ENCODE results near the gene CUX1. TPM values are rescaled to one million over a fixed set of nuclear protein-coding genes. Genes with fewer than 3 reads are reported as not detected.

The CUX1 gene
- total RNA-seq, 1 experiment from 2014 or later = 54.8 TPM

DNA sequence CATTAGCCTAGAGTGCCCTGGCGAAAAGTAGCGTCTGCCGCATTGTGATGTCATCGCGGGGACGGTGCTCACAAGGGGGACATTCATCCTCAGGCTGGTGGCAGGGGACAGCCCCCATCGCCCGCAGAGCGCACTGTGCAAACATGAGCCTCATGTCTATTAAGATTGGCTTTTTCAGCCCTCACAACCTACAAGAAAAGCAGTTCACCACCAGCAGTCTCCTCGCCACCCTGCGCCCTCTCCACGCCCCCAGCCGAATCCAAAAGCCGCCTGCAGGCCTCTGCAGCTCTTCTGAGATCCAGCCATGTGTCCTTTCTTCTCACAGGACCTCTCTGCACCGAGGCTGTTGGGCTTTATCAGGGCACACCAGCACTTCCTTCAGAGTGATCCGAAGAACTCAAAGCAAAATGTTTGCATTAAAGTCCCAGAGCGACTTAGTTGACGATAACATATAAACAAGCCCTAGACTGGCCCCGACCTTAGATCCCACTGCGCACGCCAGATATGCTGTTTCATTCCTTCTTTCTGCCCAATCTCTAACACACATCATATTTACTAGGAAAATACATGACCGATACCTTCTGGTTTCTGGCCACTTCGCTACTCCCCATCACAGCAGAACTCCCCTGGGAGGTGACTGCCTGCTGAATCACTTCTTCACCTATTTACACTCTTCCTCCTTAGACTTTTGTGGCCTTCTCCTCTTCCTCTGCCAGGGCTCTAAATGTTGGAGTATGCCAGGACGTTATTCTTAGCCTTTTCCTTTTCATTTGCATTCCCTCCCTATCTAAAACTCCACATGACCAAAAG, 263.2 kb downstream of the CUX1 start:
- no peak for DNase-seq
- Mint-ChIP-seq H3K36me3 (ENCODE audit: insufficient read depth, unreplicated experiment) (no peaks in the 10 kb centered on the region), H3K27me3 (ENCODE audit: unreplicated experiment) (no peaks in the 10 kb centered on the region), H3K4me3 (ENCODE audit: low read depth, unreplicated experiment) (no peak overlapping the region), H3K9me3 (ENCODE audit: low read depth, unreplicated experiment) (no peaks in the 10 kb centered on the region), H3K4me1 (ENCODE audit: low read depth, unreplicated experiment) (no peaks in the 10 kb centered on the region), H3K27ac (ENCODE audit: unreplicated experiment) (no peak overlapping the region)
- BruUV-seq (replicated peaks) = no TSS peak
- intact Hi-C loops (cut with micrococcal nuclease; ENCODE audit: unreplicated experiment) = no loop called here
- TF ChIP-seq, protein P1, sequence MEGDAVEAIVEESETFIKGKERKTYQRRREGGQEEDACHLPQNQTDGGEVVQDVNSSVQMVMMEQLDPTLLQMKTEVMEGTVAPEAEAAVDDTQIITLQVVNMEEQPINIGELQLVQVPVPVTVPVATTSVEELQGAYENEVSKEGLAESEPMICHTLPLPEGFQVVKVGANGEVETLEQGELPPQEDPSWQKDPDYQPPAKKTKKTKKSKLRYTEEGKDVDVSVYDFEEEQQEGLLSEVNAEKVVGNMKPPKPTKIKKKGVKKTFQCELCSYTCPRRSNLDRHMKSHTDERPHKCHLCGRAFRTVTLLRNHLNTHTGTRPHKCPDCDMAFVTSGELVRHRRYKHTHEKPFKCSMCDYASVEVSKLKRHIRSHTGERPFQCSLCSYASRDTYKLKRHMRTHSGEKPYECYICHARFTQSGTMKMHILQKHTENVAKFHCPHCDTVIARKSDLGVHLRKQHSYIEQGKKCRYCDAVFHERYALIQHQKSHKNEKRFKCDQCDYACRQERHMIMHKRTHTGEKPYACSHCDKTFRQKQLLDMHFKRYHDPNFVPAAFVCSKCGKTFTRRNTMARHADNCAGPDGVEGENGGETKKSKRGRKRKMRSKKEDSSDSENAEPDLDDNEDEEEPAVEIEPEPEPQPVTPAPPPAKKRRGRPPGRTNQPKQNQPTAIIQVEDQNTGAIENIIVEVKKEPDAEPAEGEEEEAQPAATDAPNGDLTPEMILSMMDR (IDR thresholded peaks at IDR 0.05; ENCODE audit: unreplicated experiment) = no peak
- CTCF ChIA-PET = no interaction called here

DNA sequence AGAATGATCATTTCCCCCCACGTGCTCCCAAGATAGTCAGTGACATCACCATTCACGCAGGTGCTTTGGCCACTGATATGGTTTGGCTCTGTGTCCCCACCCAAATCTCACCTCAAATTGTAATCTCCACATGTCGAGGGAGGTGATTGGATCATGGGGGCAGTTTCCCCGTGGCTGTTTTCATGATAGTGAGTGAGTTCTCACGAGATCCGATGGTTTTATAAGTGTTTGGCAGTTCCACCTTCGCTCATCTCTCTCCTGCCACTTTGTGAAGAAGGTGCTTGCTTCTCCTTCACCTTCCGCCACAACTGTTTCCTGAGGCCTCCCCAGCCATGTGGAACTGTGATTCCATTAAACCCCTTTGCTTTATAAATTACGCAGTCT, 263.8 kb downstream of the CUX1 start:
- Mint-ChIP-seq H3K9me3 (ENCODE audit: low read depth, unreplicated experiment) (peaks cover 2% of the 10 kb centered on the region), H3K4me3 (ENCODE audit: low read depth, unreplicated experiment) (no peak overlapping the region)

DNA sequence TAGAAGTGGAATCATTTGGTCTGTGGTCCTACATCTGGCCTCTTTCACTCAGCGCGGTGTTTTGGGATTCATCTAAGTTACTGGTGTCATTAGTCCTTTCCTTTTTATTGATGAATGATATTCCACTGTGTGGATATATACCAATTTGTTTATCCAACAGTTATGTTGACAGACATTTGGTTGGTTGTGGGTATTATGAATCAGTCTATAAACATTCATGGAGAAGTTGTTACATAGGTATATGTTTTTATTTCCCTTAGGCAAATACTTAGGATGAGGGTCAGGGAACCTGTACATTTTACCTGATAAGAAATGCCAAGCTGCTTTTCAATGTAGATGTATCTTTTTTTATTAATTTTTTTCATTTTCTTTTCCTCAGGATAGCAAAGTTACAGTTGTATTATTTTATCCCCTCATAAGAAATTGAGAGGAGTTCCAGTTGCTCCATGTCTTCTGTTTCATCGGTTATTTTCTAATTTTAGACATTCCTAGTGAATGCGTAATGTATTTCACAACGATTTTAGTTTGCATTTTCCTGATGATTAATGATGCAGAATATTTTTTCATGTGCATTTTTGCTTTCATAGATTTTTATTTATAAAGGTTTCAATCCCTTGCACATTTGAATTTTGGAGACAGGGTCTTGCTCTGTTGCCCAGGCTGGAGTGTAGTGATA, 265.4 kb downstream of the CUX1 start:
- Mint-ChIP-seq H3K27me3 (ENCODE audit: unreplicated experiment) (no peaks in the 10 kb centered on the region), H3K4me3 (ENCODE audit: low read depth, unreplicated experiment) (no peak overlapping the region), H3K36me3 (ENCODE audit: insufficient read depth, unreplicated experiment) (no peaks in the 10 kb centered on the region), H3K27ac (ENCODE audit: unreplicated experiment) (no peak overlapping the region), H3K4me1 (ENCODE audit: low read depth, unreplicated experiment) (no peaks in the 10 kb centered on the region), H3K9me3 (ENCODE audit: low read depth, unreplicated experiment) (peaks cover 3% of the 10 kb centered on the region)
- BruUV-seq (replicated peaks) = no TSS peak
- DNase-seq = no peak
- TF ChIP-seq, protein P1 (IDR thresholded peaks at IDR 0.05; ENCODE audit: unreplicated experiment) = no peak
- intact Hi-C loops (cut with micrococcal nuclease; ENCODE audit: unreplicated experiment) = no loop called here
- CTCF ChIA-PET = no interaction called here

More for the DNA sequence above, 263.8 kb downstream of the CUX1 start:
- TF ChIP-seq, protein P1 (IDR thresholded peaks at IDR 0.05; ENCODE audit: unreplicated experiment) = no peak
- Mint-ChIP-seq H3K4me1 (ENCODE audit: low read depth, unreplicated experiment) (no peaks in the 10 kb centered on the region), H3K27ac (ENCODE audit: unreplicated experiment) (no peak overlapping the region), H3K36me3 (ENCODE audit: insufficient read depth, unreplicated experiment) (no peaks in the 10 kb centered on the region), H3K27me3 (ENCODE audit: unreplicated experiment) (no peaks in the 10 kb centered on the region)
- intact Hi-C loops (cut with micrococcal nuclease; ENCODE audit: unreplicated experiment) = no loop called here
- no TSS peak for BruUV-seq (replicated peaks)
- CTCF ChIA-PET = no interaction called here
- DNase-seq = no peak

DNA sequence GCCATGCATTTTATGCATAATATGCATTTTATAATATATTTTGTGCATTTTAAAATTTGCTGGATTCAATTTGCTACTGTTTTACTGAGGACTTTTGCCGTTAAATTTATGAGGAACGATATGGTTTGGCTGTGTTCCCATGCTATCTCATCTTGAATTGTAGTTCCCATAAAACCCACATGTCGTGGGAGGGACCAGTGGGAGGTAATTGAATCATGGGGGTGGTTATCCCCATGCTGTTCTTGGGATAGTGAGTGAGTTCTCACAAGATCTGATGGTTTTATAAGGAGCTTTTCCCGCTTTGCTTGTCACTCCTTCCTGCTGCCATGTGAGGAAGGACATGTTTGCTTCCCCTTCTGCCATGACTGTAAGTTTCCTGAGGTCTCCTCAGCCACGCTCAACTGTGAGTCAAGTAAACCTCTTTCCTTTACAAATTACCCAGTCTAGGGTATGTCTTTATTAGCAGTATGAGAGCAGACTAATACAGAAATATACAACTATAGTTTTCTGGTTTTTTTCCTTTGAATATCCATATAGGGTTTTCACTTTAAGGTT, 267.9 kb downstream of the CUX1 start:
- no peaks in the 10 kb centered on the region for H3K36me3 Mint-ChIP-seq (ENCODE audit: insufficient read depth, unreplicated experiment)
- BruUV-seq (replicated peaks) = no TSS peak
- H3K4me1 Mint-ChIP-seq (ENCODE audit: low read depth, unreplicated experiment) = no peaks in the 10 kb centered on the region

More for the DNA sequence above, 267.9 kb downstream of the CUX1 start:
- TF ChIP-seq, protein P1 (IDR thresholded peaks at IDR 0.05; ENCODE audit: unreplicated experiment) = no peak
- DNase-seq = no peak
- intact Hi-C loops (cut with micrococcal nuclease; ENCODE audit: unreplicated experiment) = no loop called here
- H3K27ac Mint-ChIP-seq (ENCODE audit: unreplicated experiment) = no peak overlapping the region
- no peak overlapping the region for H3K4me3 Mint-ChIP-seq (ENCODE audit: low read depth, unreplicated experiment)
- H3K9me3 Mint-ChIP-seq (ENCODE audit: low read depth, unreplicated experiment) = peaks cover 7% of the 10 kb centered on the region
- no peaks in the 10 kb centered on the region for H3K27me3 Mint-ChIP-seq (ENCODE audit: unreplicated experiment)
- CTCF ChIA-PET = no interaction called here
